ENCODE results near the gene STK32B. TPM values are rescaled to one million over a fixed set of nuclear protein-coding genes. Genes with fewer than 3 reads are reported as not detected.
A peak's percentile ranks its signal among the peaks of the same experiment; 100 is the strongest.

The STK32B gene
- total and polyA plus RNA-seq, 2 of the 4 experiments (the other 2 are of a cell fraction): 5.5 to 6.3 TPM

- H3K4me2 ChIP-seq (ENCODE audit: low read depth, low read length): no peak overlapping the region
- no peak for ATAC-seq (ENCODE audit: low read depth)
- no peaks in the 10 kb centered on the region; the same call in 1 of the 2 replicates for H4K20me1 ChIP-seq (ENCODE audit: insufficient read depth, low read length)
- H3K27ac ChIP-seq (ENCODE audit: insufficient read depth, low read length): no peak overlapping the region
- no CpG with 5 or more reads among the region's 5 CpGs for WGBS, 2 experiments (ENCODE audit: extremely low coverage in 2 of 2, insufficient read length in 1 of 2)
- no peak overlapping the region for H2BK5ac ChIP-seq (ENCODE audit: low read depth, low read length, poor library complexity, severe bottlenecking)
- no peak overlapping the region for H3K4ac ChIP-seq (ENCODE audit: low read depth, low read length)
- H2BK15ac ChIP-seq (ENCODE audit: low read depth, low read length): no peak overlapping the region
- H3K18ac ChIP-seq (ENCODE audit: low read depth, low read length): no peak overlapping the region
- H4K91ac ChIP-seq (ENCODE audit: insufficient read depth, low read depth, low read length): no peak overlapping the region
- H3K9me3 ChIP-seq (ENCODE audit: control insufficient read depth, insufficient read depth, low read length): no peaks in the 10 kb centered on the region
- H2AK5ac ChIP-seq (ENCODE audit: low read depth, low read length): no peak overlapping the region
- no peak overlapping the region for H3K9ac ChIP-seq (ENCODE audit: low read depth, low read length)
- ChIA-PET CTCF (no interaction called here), POLR2A (ENCODE audit: unreplicated experiment) (no interaction called here)
- no peaks in the 10 kb centered on the region for H3K27me3 ChIP-seq (ENCODE audit: control insufficient read depth, insufficient read depth, low read length)
- H3K23ac ChIP-seq (ENCODE audit: low read depth, low read length): no peak overlapping the region
- H3K4me1 ChIP-seq (ENCODE audit: control insufficient read depth, insufficient read depth, low read length): peaks cover 4% of the 10 kb centered on the region
- no peak overlapping the region for H3K56ac ChIP-seq (ENCODE audit: extremely low read depth, insufficient read depth, low read length)
- H2BK20ac ChIP-seq (ENCODE audit: low read depth, low read length): no peak overlapping the region
- H2BK120ac ChIP-seq (ENCODE audit: low read depth, low read length): no peak overlapping the region
- dilution Hi-C loops (cut with HindIII; ENCODE audit: low sequenced_read_pairs, unreplicated experiment) (no loop called here), in situ Hi-C loops (cut with MboI; ENCODE audit: low sequenced_read_pairs) (no loop called here), intact Hi-C loops (cut with micrococcal nuclease) (no loop called here)
- H3K14ac ChIP-seq (replicated peaks; ENCODE audit: low read depth, low read length): no peak overlapping the region
- peak; percentile 38 for DNase-seq
- no peaks in the 10 kb centered on the region for H3K36me3 ChIP-seq (ENCODE audit: control insufficient read depth, insufficient read depth, low read length)
- H2AFZ ChIP-seq (replicated peaks; ENCODE audit: low read length, poor library complexity): no peak overlapping the region
- H4K5ac ChIP-seq (ENCODE audit: low read depth, low read length): no peak overlapping the region
- peaks cover 12% of the 10 kb centered on the region for H3K9me1 ChIP-seq (ENCODE audit: insufficient read depth, low read length)
- no peak for TF ChIP-seq MAZ (IDR thresholded peaks at IDR 0.05; ENCODE audit: borderline replicate concordance, low read depth, low read length)
- TF ChIP-seq CHD1 (IDR thresholded peaks at IDR 0.05; ENCODE audit: low read depth, low read length): no peak
- no peak for TF ChIP-seq SMC3 (IDR thresholded peaks at IDR 0.05; ENCODE audit: low read depth, low read length)
- TF ChIP-seq MAFK (IDR thresholded peaks at IDR 0.05; ENCODE audit: low read depth, low read length): no peak
- no peak for TF ChIP-seq FOS (IDR thresholded peaks at IDR 0.05; ENCODE audit: low read depth, low read length)
- TF ChIP-seq POLR2A (IDR thresholded peaks at IDR 0.05; ENCODE audit: low read depth, low read length): no peak
- TF ChIP-seq BHLHE40 (IDR thresholded peaks at IDR 0.05; ENCODE audit: low read depth, low read length): no peak
- no peak for TF ChIP-seq CEBPB (IDR thresholded peaks at IDR 0.05; ENCODE audit: low read depth, low read length)
- no peak for TF ChIP-seq MXI1 (IDR thresholded peaks at IDR 0.05; ENCODE audit: borderline replicate concordance, low read depth, low read length)
- TF ChIP-seq RFX5 (IDR thresholded peaks at IDR 0.05; ENCODE audit: low read depth, low read length): no peak
- TF ChIP-seq RCOR1 (IDR thresholded peaks at IDR 0.05; ENCODE audit: insufficient replicate concordance, low read length): no peak
- no peak for TF ChIP-seq NFE2L2 (IDR thresholded peaks at IDR 0.05; ENCODE audit: low read depth, low read length)
- TF ChIP-seq, protein P1, sequence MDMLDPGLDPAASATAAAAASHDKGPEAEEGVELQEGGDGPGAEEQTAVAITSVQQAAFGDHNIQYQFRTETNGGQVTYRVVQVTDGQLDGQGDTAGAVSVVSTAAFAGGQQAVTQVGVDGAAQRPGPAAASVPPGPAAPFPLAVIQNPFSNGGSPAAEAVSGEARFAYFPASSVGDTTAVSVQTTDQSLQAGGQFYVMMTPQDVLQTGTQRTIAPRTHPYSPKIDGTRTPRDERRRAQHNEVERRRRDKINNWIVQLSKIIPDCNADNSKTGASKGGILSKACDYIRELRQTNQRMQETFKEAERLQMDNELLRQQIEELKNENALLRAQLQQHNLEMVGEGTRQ (IDR thresholded peaks at IDR 0.05; ENCODE audit: low read depth, low read length): no peak
- TF ChIP-seq, protein P2, sequence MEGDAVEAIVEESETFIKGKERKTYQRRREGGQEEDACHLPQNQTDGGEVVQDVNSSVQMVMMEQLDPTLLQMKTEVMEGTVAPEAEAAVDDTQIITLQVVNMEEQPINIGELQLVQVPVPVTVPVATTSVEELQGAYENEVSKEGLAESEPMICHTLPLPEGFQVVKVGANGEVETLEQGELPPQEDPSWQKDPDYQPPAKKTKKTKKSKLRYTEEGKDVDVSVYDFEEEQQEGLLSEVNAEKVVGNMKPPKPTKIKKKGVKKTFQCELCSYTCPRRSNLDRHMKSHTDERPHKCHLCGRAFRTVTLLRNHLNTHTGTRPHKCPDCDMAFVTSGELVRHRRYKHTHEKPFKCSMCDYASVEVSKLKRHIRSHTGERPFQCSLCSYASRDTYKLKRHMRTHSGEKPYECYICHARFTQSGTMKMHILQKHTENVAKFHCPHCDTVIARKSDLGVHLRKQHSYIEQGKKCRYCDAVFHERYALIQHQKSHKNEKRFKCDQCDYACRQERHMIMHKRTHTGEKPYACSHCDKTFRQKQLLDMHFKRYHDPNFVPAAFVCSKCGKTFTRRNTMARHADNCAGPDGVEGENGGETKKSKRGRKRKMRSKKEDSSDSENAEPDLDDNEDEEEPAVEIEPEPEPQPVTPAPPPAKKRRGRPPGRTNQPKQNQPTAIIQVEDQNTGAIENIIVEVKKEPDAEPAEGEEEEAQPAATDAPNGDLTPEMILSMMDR (conservative IDR thresholded peaks at IDR 0.05; ENCODE audit: low read depth, low read length): no peak
- TF ChIP-seq, protein P3, sequence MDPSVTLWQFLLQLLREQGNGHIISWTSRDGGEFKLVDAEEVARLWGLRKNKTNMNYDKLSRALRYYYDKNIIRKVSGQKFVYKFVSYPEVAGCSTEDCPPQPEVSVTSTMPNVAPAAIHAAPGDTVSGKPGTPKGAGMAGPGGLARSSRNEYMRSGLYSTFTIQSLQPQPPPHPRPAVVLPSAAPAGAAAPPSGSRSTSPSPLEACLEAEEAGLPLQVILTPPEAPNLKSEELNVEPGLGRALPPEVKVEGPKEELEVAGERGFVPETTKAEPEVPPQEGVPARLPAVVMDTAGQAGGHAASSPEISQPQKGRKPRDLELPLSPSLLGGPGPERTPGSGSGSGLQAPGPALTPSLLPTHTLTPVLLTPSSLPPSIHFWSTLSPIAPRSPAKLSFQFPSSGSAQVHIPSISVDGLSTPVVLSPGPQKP (IDR thresholded peaks at IDR 0.05; ENCODE audit: borderline replicate concordance, low read depth, low read length): no peak
- no peak for TF ChIP-seq RAD21 (IDR thresholded peaks at IDR 0.05; ENCODE audit: low read length)
- peaks cover 0 to 8% of the 10 kb centered on the region in 2 experiments; a peak in 1 of 4 replicates for H3K79me1 ChIP-seq (ENCODE audit: low read depth in 1 of 2, low read length in 2 of 2)
- no peak overlapping the region for H2AK9ac ChIP-seq (replicated peaks; ENCODE audit: low read depth, low read length, poor library complexity)
- no TSS peak for BruUV-seq (replicated peaks)
- H3K4me3 ChIP-seq (ENCODE audit: insufficient read depth, low read depth, low read length): no peak overlapping the region
- no peak overlapping the region for H4K8ac ChIP-seq (ENCODE audit: low read depth in 2 of 2, low read length in 2 of 2)
Observed at GRCh38 chr4:5361968-5362367, 310.7 kb downstream of the STK32B start.
